ENCODE results near the gene FAM24B. TPM values are rescaled to one million over a fixed set of nuclear protein-coding genes. Genes with fewer than 3 reads are reported as not detected.

FAM24B gene
- total and polyA plus RNA-seq, 8 donors: 3.5 to 7.1 (median 4.9) TPM

- WGBS, 2 donors: 38 to 39% methylated on average over 5 of the region's 5 CpGs
- H3K27ac ChIP-seq: peak within 1 kb of the TSS; percentile 57 to 86 (median 77)
- H3K36me3 ChIP-seq: peaks cover 0 to 27% (median 0%) of the 10 kb centered on the region in 3 donors
- no peaks in the 10 kb centered on the region for H3K27me3 ChIP-seq
- FAIRE-seq: no peak
- ATAC-seq: peak; percentile 55 to 79 (median 68)
- peaks cover 13 to 42% (median 24%) of the 10 kb centered on the region in 3 donors for H3K4me1 ChIP-seq
- TF ChIP-seq CTCF (IDR thresholded peaks at IDR 0.05): no peak
- no peaks in the 10 kb centered on the region for H3K9me3 ChIP-seq
- peak within 1 kb of the TSS; percentile 7 to 56 (median 36) for H3K4me3 ChIP-seq
- DNase-seq: peak in 5 of 6 donors; percentile 83 to 95 (median 92)
- intact Hi-C loops (cut with DNase I): no loop called here
Measured at GRCh38 chr10:122845783-122846332, 33.5 kb downstream of the FAM24B start, which contains the start of gene CUZD1. TSS of gene CUZD1 (minus strand) at chr10:122845857. CDS start at chr10:122845843, 14 bp downstream.

DNA sequence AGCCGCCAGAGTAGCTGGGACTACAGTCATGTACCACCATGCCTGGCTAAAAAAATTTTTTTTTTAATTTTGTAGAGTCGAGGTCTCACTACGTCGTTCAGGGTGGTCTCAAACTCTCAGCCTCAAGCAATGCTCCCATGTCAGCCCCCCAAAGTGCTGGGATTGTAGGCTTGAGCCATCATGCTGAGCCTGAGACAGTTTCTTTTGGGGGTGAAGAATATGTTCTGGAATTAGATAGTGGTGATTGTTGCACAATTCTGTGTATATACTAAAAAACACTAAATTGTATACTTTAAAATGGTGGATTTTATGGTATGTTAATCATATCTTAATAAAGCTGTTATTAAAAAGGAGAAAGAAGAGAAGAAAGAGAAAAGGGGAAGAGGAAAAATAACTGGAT, 35.2 kb downstream of the FAM24B start:
- DNase-seq (peak in 1 of 6 donors; percentile 50), ATAC-seq (no peak), FAIRE-seq (no peak)
- no peak for TF ChIP-seq CTCF (IDR thresholded peaks at IDR 0.05)
- intact Hi-C loops (cut with DNase I): no loop called here
- 42 to 44% methylated on average over 4 of the region's 4 CpGs for WGBS, 2 donors
- H3K9me3 ChIP-seq: no peaks in the 10 kb centered on the region
- H3K4me1 ChIP-seq: peaks cover 9 to 27% (median 21%) of the 10 kb centered on the region in 3 donors
- no peaks in the 10 kb centered on the region for H3K27me3 ChIP-seq
- peak overlapping the region; percentile 57 to 86 (median 77) for H3K27ac ChIP-seq
- H3K36me3 ChIP-seq: peaks cover 0 to 44% (median 4%) of the 10 kb centered on the region in 3 donors
- H3K4me3 ChIP-seq: peak overlapping the region; percentile 7 to 56 (median 31)

DNA sequence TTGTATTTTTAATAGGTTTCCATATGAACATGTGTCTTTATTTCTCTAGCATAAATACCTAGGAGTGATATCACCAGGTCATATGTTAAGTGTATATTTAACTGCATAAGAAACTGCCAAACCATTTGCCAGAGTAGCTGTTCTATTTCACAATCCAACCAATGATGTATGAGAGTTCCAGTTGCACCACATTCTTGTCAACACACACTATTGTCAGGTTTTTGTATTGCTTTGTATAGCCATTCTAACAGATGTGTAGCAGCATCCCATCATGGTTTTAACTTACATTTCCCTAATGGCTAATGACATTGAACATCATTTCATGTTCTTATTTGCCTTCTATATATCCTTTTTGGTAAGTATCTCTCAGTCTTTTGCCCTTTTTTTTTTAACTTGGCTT, 37.8 kb downstream of the FAM24B start:
- Histone ChIP-seq H3K36me3 (peaks cover 6 to 70% (median 12%) of the 10 kb centered on the region in 3 donors), H3K9me3 (no peaks in the 10 kb centered on the region), H3K27ac (peak overlapping the region in 2 of 4 donors; percentile 9 to 86), H3K4me1 (peaks cover 1 to 5% (median 4%) of the 10 kb centered on the region in 3 donors), H3K4me3 (peak overlapping the region in 3 of 4 donors; percentile 0 to 56 (median 54)), H3K27me3 (no peaks in the 10 kb centered on the region)
- ATAC-seq (no peak), FAIRE-seq (no peak), DNase-seq (no peak)
- intact Hi-C loops (cut with DNase I): no loop called here
- no peak for TF ChIP-seq CTCF (IDR thresholded peaks at IDR 0.05)

DNA sequence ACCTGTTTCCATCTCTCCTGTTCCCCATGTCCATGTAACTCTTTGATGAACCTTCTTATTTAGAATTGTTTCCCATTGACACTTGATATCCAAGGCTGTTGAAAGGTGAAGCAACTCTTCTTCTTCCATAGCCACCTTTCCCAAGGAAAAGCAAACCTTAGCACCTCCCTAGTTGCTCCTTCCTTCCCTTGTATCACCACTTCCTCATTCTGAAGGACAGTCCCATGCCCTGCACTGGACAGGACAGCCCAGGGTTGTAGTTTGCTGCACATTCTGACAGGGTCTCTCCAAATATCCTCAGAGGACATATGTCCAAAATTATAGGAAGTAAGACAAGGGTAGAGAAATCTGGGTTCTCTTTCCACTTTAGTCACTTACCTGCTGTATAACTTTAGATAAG, 39.9 kb downstream of the FAM24B start:
- intact Hi-C loops (cut with DNase I): no loop called here
- no peak for DNase-seq
- ATAC-seq: peak in 3 of 4 donors; percentile 3 to 6 (median 3)
- Histone ChIP-seq H3K36me3 (peaks cover 6 to 90% (median 15%) of the 10 kb centered on the region in 3 donors), H3K4me1 (peaks cover 0 to 5% (median 0%) of the 10 kb centered on the region in 3 donors), H3K9me3 (no peaks in the 10 kb centered on the region), H3K4me3 (peak overlapping the region in 2 of 4 donors; percentile 54 to 56), H3K27ac (no peak overlapping the region), H3K27me3 (no peaks in the 10 kb centered on the region)
- no peak for TF ChIP-seq CTCF (IDR thresholded peaks at IDR 0.05)
- no peak for FAIRE-seq

GRCh38 chr10:122838880-122839279, 40.5 kb downstream of the FAM24B start:
- peaks cover 6 to 97% (median 15%) of the 10 kb centered on the region in 3 donors for H3K36me3 ChIP-seq
- peak overlapping the region in 2 of 4 donors; percentile 54 to 56 for H3K4me3 ChIP-seq
- no peak for TF ChIP-seq CTCF (IDR thresholded peaks at IDR 0.05)
- intact Hi-C loops (cut with DNase I): no loop called here
- no peak for DNase-seq
- no peak for FAIRE-seq
- 57 to 68% methylated on average over 4 of the region's 4 CpGs for WGBS, 2 donors
- H3K27me3 ChIP-seq: no peaks in the 10 kb centered on the region
- H3K27ac ChIP-seq: no peak overlapping the region
- peaks cover 0 to 5% (median 0%) of the 10 kb centered on the region in 3 donors for H3K4me1 ChIP-seq
- no peaks in the 10 kb centered on the region for H3K9me3 ChIP-seq
- ATAC-seq: peak in 2 of 4 donors; percentile 0 to 1
